UCSD-AML1 (cell line): ENCODE results near the gene SSX2B.
"Not testable (repeated sequence)": the region's sequence is repeated elsewhere in the genome, so short reads cannot be mapped to it uniquely, and the experiment has no call there.

Experiments
- DNase-seq: peaks from one replicate; lab custom pipeline; 2025; ENCODE audit not compliant: unreplicated experiment; lab: John Stamatoyannopoulos, UW

SSX2B gene

GRCh38 chrX:52750952-52751351 is at the start of gene SSX2B:
Gene SSX2B, plus strand, starts transcription at chrX:52751252. Its CDS starts 1,429 bp downstream, at chrX:52752681.
- DNase-seq, result not testable (repeated sequence)

GRCh38 chrX:52707078-52707477 is 44.0 kb upstream of the SSX2B start, which contains the start of gene SSX2:
Gene SSX2, minus strand, starts transcription at chrX:52707178. Its CDS starts 1,429 bp downstream, at chrX:52705749.
- DNase-seq, result not testable (repeated sequence)

- not testable (repeated sequence) for DNase-seq
Measured at GRCh38 chrX:52765983-52766382, 14.9 kb downstream of the SSX2B start.

GRCh38 chrX:52773504-52773903 is 22.5 kb downstream of the SSX2B start:
- not testable (repeated sequence) for DNase-seq

GRCh38 chrX:52797327-52797726 is 46.3 kb downstream of the SSX2B start, which contains the start of gene SPANXN5:
Gene SPANXN5, minus strand, starts transcription at chrX:52797427. Its CDS starts 79 bp downstream, at chrX:52797348.
- DNase-seq, result not testable (repeated sequence)

GRCh38 chrX:52804876-52805275 is 53.8 kb downstream of the SSX2B start:
- not testable (repeated sequence) for DNase-seq
